ENCODE measurements around the gene FRK. TPM values are rescaled to one million over a fixed set of nuclear protein-coding genes. Genes with fewer than 3 reads are reported as not detected.
A peak's percentile ranks its signal among the peaks of the same experiment; 100 is the strongest.

FRK gene
- polyA plus RNA-seq, 2 of the 4 experiments (the other 2 are of a cell fraction): 2.2 to 8.9 TPM

- DNase-seq (ENCODE audit: low read depth in 1 of 2, low spot score in 1 of 2) (no peak), ATAC-seq (no peak), FAIRE-seq (no peak)
- no peak for TF ChIP-seq MAZ (IDR thresholded peaks at IDR 0.05; ENCODE audit: borderline replicate concordance, low read depth, low read length)
- no peak for TF ChIP-seq TP53 (CRISPR knock-in tag; IDR thresholded peaks at IDR 0.05)
- no peak for TF ChIP-seq CBX2 (IDR thresholded peaks at IDR 0.05; ENCODE audit: borderline replicate concordance, low read depth)
- no peak for TF ChIP-seq NFE2L2 (conservative IDR thresholded peaks at IDR 0.05; ENCODE audit: low read length)
- TF ChIP-seq CTCF (IDR thresholded peaks at IDR 0.05): no peak
- no peak for TF ChIP-seq RNF2 (IDR thresholded peaks at IDR 0.05; ENCODE audit: borderline replicate concordance, low read depth)
- TF ChIP-seq ATOH8 (CRISPR knock-in tag; IDR thresholded peaks at IDR 0.05; ENCODE audit: low read depth): no peak
- no peak for TF ChIP-seq HEYL (CRISPR knock-in tag; IDR thresholded peaks at IDR 0.05)
- no peak for TF ChIP-seq RFX5 (IDR thresholded peaks at IDR 0.05)
- no peak for TF ChIP-seq USF2 (IDR thresholded peaks at IDR 0.05)
- TF ChIP-seq ZFP36 (IDR thresholded peaks at IDR 0.05; ENCODE audit: borderline replicate concordance, partially characterized antibody): no peak
- no peak for TF ChIP-seq EHF (CRISPR knock-in tag; IDR thresholded peaks at IDR 0.05)
- TF ChIP-seq SMC3 (IDR thresholded peaks at IDR 0.05): no peak
- no peak for TF ChIP-seq EP300 (IDR thresholded peaks at IDR 0.05)
- POLR2A ChIA-PET: interaction anchor here (1.7 kb wide), 1 partner anchor 43 kb away, joined by 6 read pairs; the partner anchor contains the start of gene NT5DC1
- peak overlapping the region; percentile 72 for H3K4me3 ChIP-seq
- H3K9me3 ChIP-seq: no peaks in the 10 kb centered on the region
- WGBS (ENCODE audit: missing lambda C conversion rate): 4% methylated on average over 2 of the region's 2 CpGs
- H3K4me1 ChIP-seq: peaks cover 36% of the 10 kb centered on the region
- H3K27ac ChIP-seq: peak overlapping the region; percentile 66 to 84
- CTCF ChIA-PET: interaction anchor here (0.9 to 1.4 kb wide), 2 partner anchors 38 to 46 kb away, joined by 3 read pairs; no protein-coding TSS in a partner anchor
- H3K4me2 ChIP-seq: peak overlapping the region; percentile 82
Observed at GRCh38 chr6:116057766-116058165, 2.9 kb downstream of the FRK start.

- POLR2A ChIA-PET: no interaction called here
- no peak for TF ChIP-seq EHF (CRISPR knock-in tag; IDR thresholded peaks at IDR 0.05)
- peak; percentile 66 for TF ChIP-seq MAFK (IDR thresholded peaks at IDR 0.05; ENCODE audit: partially characterized antibody)
- TF ChIP-seq NFE2L2 (conservative IDR thresholded peaks at IDR 0.05; ENCODE audit: low read length): 0 out of 2 replicates have a peak, but pooled peaks have one; percentile 3
- no peaks in the 10 kb centered on the region for H3K9me3 ChIP-seq
- H3K4me3 ChIP-seq: peak overlapping the region; percentile 72; the same call in 1 of the 3 replicates
- peak overlapping the region; percentile 82 for H3K4me2 ChIP-seq
- ATAC-seq: peak in 1 of 2 experiments; percentile 21; a peak in 2 of 6 replicates
- no peak for DNase-seq (ENCODE audit: low read depth in 1 of 2, low spot score in 1 of 2)
- no peak for FAIRE-seq
- CTCF ChIA-PET: no interaction called here
- peaks cover 38% of the 10 kb centered on the region; the same call in 2 of the 3 replicates for H3K4me1 ChIP-seq
- H3K27ac ChIP-seq: peak overlapping the region; percentile 84 to 93
- 5% methylated on average over 1 of the region's 1 CpG for WGBS (ENCODE audit: missing lambda C conversion rate)
Observed at GRCh38 chr6:116055513-116055912, 5.2 kb downstream of the FRK start.

- H3K9me3 ChIP-seq: no peaks in the 10 kb centered on the region
- FAIRE-seq (no peak), DNase-seq (ENCODE audit: low read depth in 1 of 2, low spot score in 1 of 2) (no peak), ATAC-seq (no peak)
- CTCF ChIA-PET: no interaction called here
- H3K4me3 ChIP-seq: no peak overlapping the region
- POLR2A ChIA-PET: no interaction called here
- H3K4me2 ChIP-seq: no peak overlapping the region
- 80% methylated on average over 3 of the region's 3 CpGs for WGBS (ENCODE audit: missing lambda C conversion rate)
- H3K4me1 ChIP-seq: peaks cover 42% of the 10 kb centered on the region
- TF ChIP-seq ZSCAN20 (CRISPR knock-in tag; IDR thresholded peaks at IDR 0.05) (no peak), MAFK (IDR thresholded peaks at IDR 0.05; ENCODE audit: partially characterized antibody) (no peak), POLR2A (IDR thresholded peaks at IDR 0.05; ENCODE audit: low read length) (no peak), HOXA7 (CRISPR knock-in tag; IDR thresholded peaks at IDR 0.05) (no peak), CBX2 (IDR thresholded peaks at IDR 0.05; ENCODE audit: borderline replicate concordance, low read depth) (no peak), CHD2 (IDR thresholded peaks at IDR 0.05; ENCODE audit: low read length, partially characterized antibody) (no peak), HES2 (IDR thresholded peaks at IDR 0.05) (no peak), HEYL (CRISPR knock-in tag; IDR thresholded peaks at IDR 0.05) (no peak), GATA3 (IDR thresholded peaks at IDR 0.05; ENCODE audit: borderline replicate concordance) (no peak), FOSB (CRISPR knock-in tag; IDR thresholded peaks at IDR 0.05) (no peak), CEBPB (IDR thresholded peaks at IDR 0.05) (no peak), BCL3 (IDR thresholded peaks at IDR 0.05) (no peak), HDAC2 (IDR thresholded peaks at IDR 0.05) (no peak), PBX3 (IDR thresholded peaks at IDR 0.05) (no peak), ATOH8 (CRISPR knock-in tag; IDR thresholded peaks at IDR 0.05; ENCODE audit: low read depth) (no peak), TFCP2L1 (CRISPR knock-in tag; IDR thresholded peaks at IDR 0.05) (no peak)
- no peak overlapping the region for H3K27ac ChIP-seq
Observed at GRCh38 chr6:116051244-116051643, 9.4 kb downstream of the FRK start.
